ENCODE measurements around the gene KCNT2.

Gene KCNT2

DNA sequence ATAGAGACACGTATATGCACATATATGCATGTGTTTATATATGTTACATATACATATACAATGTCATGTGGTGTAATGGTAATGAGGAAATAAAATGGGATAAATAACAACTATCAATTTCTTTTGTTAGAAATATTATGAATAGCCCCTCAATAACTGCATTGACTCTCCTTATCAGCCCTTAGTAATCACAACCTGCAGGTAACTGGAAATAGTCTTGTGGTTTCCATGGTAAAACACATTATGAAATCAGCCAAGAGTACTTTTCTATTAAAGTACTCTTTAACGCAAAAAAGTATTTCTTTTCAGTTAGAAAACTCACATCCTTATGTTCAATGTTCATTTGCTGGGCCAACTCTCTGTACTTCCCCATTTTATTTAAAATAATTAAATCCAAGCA is 105.8 kb downstream of the KCNT2 start:
- Histone ChIP-seq H3K4me1 (ENCODE audit: control insufficient read depth, insufficient read depth, low read length) (no peaks in the 10 kb centered on the region), H3K4me3 (ENCODE audit: low read depth, low read length) (no peak overlapping the region), H3K9me3 (ENCODE audit: control insufficient read depth, insufficient read depth, low read length) (no peaks in the 10 kb centered on the region), H3K27me3 (ENCODE audit: control insufficient read depth, insufficient read depth, low read length) (no peaks in the 10 kb centered on the region), H3K36me3 (ENCODE audit: control insufficient read depth, insufficient read depth, low read length) (no peaks in the 10 kb centered on the region), H3K9ac (ENCODE audit: low read depth, low read length) (no peak overlapping the region)

DNA sequence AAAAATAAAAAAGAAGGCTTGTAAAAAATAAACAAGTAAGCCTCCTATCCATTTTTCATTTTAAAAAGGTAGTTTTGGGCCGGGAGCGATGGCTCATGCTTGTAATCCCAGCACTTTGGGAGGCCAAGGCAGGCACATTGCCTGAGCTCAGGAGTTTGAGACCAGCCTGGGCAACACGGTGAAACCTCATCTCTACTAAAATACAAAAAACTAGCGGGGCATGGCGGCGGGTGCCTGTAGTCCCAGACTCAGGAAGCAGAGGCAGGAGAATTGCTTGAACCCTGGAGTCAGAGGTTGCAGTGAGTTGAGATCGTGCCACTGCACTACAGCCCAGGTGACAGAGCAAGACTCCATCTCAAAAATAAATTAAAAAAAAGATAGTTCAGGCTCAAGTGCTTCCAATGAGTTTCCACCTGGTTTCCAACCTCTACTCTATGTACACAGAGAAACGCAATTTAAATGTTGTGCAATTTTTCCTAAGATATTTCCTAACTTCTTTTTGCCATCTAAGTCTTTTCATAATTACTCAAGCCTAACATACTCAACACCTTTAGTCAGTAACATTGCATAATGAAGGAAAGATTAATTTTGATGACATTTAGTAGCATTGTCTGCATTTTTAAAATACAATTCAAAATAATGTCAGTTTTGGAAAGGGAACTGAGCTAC is 106.3 kb downstream of the KCNT2 start:
- Histone ChIP-seq H3K36me3 (ENCODE audit: control insufficient read depth, insufficient read depth, low read length) (no peaks in the 10 kb centered on the region), H3K4me3 (ENCODE audit: low read depth, low read length) (no peak overlapping the region), H3K4me1 (ENCODE audit: control insufficient read depth, insufficient read depth, low read length) (no peaks in the 10 kb centered on the region), H3K9ac (ENCODE audit: low read depth, low read length) (no peak overlapping the region), H3K9me3 (ENCODE audit: control insufficient read depth, insufficient read depth, low read length) (no peaks in the 10 kb centered on the region), H3K27me3 (ENCODE audit: control insufficient read depth, insufficient read depth, low read length) (no peaks in the 10 kb centered on the region)

DNA sequence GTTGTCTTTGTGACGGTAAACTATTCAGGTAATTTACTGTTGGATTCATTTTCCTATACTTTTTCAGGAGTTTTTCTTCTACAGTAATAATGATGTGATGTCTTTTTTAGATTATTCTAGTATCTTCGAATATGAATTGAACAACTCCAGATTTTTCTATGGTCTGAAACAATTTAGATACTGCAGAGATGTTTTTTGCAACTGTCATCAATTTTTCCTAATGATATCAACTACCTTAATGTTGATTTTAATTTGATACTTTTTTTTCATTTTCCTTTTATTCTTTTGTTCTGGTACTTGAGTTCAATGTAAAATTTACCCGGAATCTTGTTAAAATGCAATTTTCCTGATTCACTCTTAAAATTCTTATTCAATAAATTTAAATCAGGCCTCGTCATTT is 110.4 kb downstream of the KCNT2 start:
- H3K36me3 ChIP-seq (ENCODE audit: control insufficient read depth, insufficient read depth, low read length): no peaks in the 10 kb centered on the region
- no peak overlapping the region for H3K9ac ChIP-seq (ENCODE audit: low read depth, low read length)
- no peaks in the 10 kb centered on the region for H3K9me3 ChIP-seq (ENCODE audit: control insufficient read depth, insufficient read depth, low read length)
- H3K27me3 ChIP-seq (ENCODE audit: control insufficient read depth, insufficient read depth, low read length): no peaks in the 10 kb centered on the region
- H3K4me1 ChIP-seq (ENCODE audit: control insufficient read depth, insufficient read depth, low read length): no peaks in the 10 kb centered on the region
- H3K4me3 ChIP-seq (ENCODE audit: low read depth, low read length): no peak overlapping the region

DNA sequence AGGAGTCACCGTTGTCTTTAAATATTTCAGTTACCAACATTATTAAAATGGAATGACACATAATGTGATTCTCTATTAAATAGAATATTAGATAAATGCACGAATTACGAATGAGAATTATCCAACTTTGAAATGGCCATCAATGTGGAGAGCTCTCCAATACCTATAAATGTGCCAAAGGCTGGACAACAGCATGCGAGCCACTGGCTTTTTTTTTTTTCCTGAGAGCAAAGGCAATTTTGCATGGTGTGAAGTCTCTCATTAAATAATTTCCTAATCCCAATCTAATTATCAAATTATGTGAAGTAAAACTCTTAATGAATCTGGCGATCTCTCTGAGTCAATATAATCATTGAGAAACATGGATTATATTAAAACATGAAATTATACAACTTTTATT is 113.5 kb downstream of the KCNT2 start:
- Histone ChIP-seq H3K9me3 (ENCODE audit: control insufficient read depth, insufficient read depth, low read length) (no peaks in the 10 kb centered on the region), H3K9ac (ENCODE audit: low read depth, low read length) (no peak overlapping the region), H3K27me3 (ENCODE audit: control insufficient read depth, insufficient read depth, low read length) (no peaks in the 10 kb centered on the region), H3K4me3 (ENCODE audit: low read depth, low read length) (no peak overlapping the region), H3K36me3 (ENCODE audit: control insufficient read depth, insufficient read depth, low read length) (no peaks in the 10 kb centered on the region), H3K4me1 (ENCODE audit: control insufficient read depth, insufficient read depth, low read length) (no peaks in the 10 kb centered on the region)

DNA sequence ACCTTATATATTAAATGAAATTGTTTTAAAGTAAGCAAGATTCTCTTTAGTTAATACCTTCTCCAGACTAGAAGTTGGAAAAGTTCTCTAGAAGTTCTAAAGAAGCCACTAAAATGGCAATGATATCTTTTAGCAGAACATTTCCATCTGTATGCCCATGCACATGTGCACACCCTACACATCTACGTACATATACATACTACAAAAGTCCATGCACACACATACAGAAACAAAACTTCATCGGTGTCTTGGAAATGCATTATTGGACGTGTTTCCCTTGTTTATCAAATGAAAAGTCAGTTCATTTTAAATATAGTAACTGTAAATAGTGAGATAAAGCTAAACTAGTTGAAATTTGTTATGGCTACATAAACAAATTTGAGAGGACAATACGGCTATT is 114.4 kb downstream of the KCNT2 start:
- H3K27me3 ChIP-seq (ENCODE audit: control insufficient read depth, insufficient read depth, low read length): no peaks in the 10 kb centered on the region
- H3K36me3 ChIP-seq (ENCODE audit: control insufficient read depth, insufficient read depth, low read length): no peaks in the 10 kb centered on the region
- no peak overlapping the region for H3K9ac ChIP-seq (ENCODE audit: low read depth, low read length)
- no peaks in the 10 kb centered on the region for H3K9me3 ChIP-seq (ENCODE audit: control insufficient read depth, insufficient read depth, low read length)
- H3K4me3 ChIP-seq (ENCODE audit: low read depth, low read length): no peak overlapping the region
- no peaks in the 10 kb centered on the region for H3K4me1 ChIP-seq (ENCODE audit: control insufficient read depth, insufficient read depth, low read length)

DNA sequence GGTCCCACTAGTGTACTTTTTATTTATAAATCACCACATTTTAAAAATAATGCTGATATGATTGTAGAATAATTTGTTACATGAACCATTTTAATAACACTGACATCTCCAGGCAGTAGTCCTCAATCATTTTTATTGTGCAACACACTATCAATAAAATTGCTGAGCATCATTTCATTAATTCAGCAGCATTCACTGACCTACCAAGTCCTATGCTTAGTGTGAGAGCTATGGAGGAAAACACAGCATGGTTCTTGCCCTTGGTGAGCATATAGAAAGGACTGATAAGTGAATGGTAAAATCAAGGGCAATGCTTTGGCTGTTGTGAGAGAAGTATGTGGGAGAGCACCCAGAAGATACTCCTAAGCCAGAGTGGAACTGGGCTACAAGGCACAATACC is 119.7 kb downstream of the KCNT2 start:
- Histone ChIP-seq H3K27me3 (ENCODE audit: control insufficient read depth, insufficient read depth, low read length) (no peaks in the 10 kb centered on the region), H3K4me3 (ENCODE audit: low read depth, low read length) (no peak overlapping the region), H3K4me1 (ENCODE audit: control insufficient read depth, insufficient read depth, low read length) (no peaks in the 10 kb centered on the region), H3K36me3 (ENCODE audit: control insufficient read depth, insufficient read depth, low read length) (no peaks in the 10 kb centered on the region), H3K9me3 (ENCODE audit: control insufficient read depth, insufficient read depth, low read length) (no peaks in the 10 kb centered on the region), H3K9ac (ENCODE audit: low read depth, low read length) (no peak overlapping the region)

DNA sequence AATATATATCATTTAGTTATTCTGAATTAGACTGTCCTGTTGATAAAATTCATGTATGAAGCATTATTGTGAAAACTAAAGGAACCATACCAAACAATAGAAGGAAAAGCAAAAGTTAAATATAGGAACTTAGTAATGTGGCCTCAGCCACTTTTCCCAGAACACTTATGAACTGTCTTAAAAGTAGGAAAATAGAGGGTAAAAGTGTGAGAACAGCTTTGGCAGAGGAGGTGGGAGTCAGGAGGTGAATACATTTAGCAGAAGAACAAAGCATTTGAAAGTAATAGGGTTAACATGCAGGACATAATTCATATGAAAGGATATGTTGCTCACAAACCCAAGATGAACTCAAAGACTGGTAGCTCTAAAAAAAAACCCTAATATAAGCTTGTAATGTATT is 121.9 kb downstream of the KCNT2 start:
- no peak overlapping the region for H3K4me3 ChIP-seq (ENCODE audit: low read depth, low read length)
- no peaks in the 10 kb centered on the region for H3K4me1 ChIP-seq (ENCODE audit: control insufficient read depth, insufficient read depth, low read length)
- no peaks in the 10 kb centered on the region for H3K27me3 ChIP-seq (ENCODE audit: control insufficient read depth, insufficient read depth, low read length)
- no peaks in the 10 kb centered on the region for H3K36me3 ChIP-seq (ENCODE audit: control insufficient read depth, insufficient read depth, low read length)
- no peak overlapping the region for H3K9ac ChIP-seq (ENCODE audit: low read depth, low read length)
- no peaks in the 10 kb centered on the region for H3K9me3 ChIP-seq (ENCODE audit: control insufficient read depth, insufficient read depth, low read length)

DNA sequence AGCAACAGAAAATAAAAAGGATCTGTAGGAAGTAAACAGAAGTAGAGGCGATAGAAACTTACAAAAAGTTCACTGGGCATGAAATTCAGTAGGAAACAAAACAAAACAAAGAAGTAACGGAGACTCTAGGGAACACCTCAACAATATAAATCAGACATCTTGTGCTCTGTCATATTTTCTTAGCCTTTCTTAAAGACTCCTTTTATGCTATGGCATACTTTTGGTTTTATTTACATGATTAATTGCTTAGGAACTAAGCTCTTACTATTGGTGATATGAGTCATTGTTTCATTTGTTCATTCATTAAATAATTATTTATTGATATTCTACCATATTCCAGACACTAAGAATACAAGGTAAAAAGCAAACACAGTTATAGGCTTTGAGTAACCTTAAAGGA is 126.6 kb downstream of the KCNT2 start:
- Histone ChIP-seq H3K9me3 (ENCODE audit: control insufficient read depth, insufficient read depth, low read length) (no peaks in the 10 kb centered on the region), H3K27me3 (ENCODE audit: control insufficient read depth, insufficient read depth, low read length) (no peaks in the 10 kb centered on the region), H3K36me3 (ENCODE audit: control insufficient read depth, insufficient read depth, low read length) (no peaks in the 10 kb centered on the region), H3K4me1 (ENCODE audit: control insufficient read depth, insufficient read depth, low read length) (no peaks in the 10 kb centered on the region), H3K4me3 (ENCODE audit: low read depth, low read length) (no peak overlapping the region), H3K9ac (ENCODE audit: low read depth, low read length) (no peak overlapping the region)

DNA sequence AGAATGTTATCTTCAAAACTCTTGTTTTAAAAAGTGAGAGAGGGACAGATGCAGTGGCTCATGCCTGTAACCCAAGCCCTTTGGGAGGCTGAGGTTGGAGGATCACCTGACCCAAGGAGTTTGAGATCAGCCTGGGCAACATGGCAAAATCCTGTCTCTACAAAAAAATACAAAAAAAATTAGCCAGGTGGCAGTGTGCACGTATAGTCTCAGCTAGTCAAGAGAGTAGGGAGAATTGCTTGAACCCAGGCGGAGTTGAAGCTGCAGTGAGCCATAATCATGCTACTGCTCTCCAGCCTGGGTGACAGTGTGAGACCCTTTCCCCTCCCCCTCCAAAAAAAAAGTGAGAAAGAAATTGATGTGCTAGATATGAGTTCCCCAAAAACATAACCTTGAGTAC is 131.0 kb downstream of the KCNT2 start:
- no peaks in the 10 kb centered on the region for H3K4me1 ChIP-seq (ENCODE audit: control insufficient read depth, insufficient read depth, low read length)
- H3K9me3 ChIP-seq (ENCODE audit: control insufficient read depth, insufficient read depth, low read length): no peaks in the 10 kb centered on the region
- no peak overlapping the region for H3K4me3 ChIP-seq (ENCODE audit: low read depth, low read length)
- no peaks in the 10 kb centered on the region for H3K27me3 ChIP-seq (ENCODE audit: control insufficient read depth, insufficient read depth, low read length)
- H3K36me3 ChIP-seq (ENCODE audit: control insufficient read depth, insufficient read depth, low read length): no peaks in the 10 kb centered on the region
- no peak overlapping the region for H3K9ac ChIP-seq (ENCODE audit: low read depth, low read length)

DNA sequence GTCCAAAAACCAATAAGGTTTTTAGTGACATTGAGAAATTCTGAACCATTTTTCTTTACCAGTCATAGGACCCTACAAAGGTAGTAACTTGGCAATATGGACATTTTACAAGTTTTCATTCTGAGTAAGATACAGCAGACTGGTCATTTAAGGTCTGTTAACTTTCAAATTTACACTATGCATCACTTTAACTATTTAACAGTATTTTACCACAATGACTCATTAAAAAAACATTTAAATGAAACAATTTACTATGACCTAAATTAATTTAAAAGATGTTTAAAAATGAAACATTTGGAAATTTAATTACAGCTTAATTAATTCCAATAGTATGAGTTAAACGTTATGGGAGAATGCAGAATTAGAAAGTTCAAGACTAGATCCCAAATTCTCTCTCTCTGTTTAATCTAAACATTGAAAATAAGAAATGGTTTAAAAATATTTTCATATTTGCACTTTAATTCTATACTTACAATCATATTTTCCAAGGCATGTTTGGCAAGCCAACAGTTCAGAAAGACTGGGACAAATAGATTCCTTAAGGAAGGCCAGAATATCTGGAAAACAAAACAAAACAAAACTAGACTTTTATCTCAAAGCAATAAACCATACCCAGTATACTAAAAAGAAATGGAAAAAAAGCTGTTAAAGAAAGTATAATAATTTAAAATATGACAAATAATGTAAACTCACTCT is 140.9 kb downstream of the KCNT2 start:
- Histone ChIP-seq H3K27me3 (ENCODE audit: control insufficient read depth, insufficient read depth, low read length) (no peaks in the 10 kb centered on the region), H3K36me3 (ENCODE audit: control insufficient read depth, insufficient read depth, low read length) (no peaks in the 10 kb centered on the region), H3K9ac (ENCODE audit: low read depth, low read length) (no peak overlapping the region), H3K4me1 (ENCODE audit: control insufficient read depth, insufficient read depth, low read length) (no peaks in the 10 kb centered on the region), H3K4me3 (ENCODE audit: low read depth, low read length) (no peak overlapping the region), H3K9me3 (ENCODE audit: control insufficient read depth, insufficient read depth, low read length) (no peaks in the 10 kb centered on the region)

DNA sequence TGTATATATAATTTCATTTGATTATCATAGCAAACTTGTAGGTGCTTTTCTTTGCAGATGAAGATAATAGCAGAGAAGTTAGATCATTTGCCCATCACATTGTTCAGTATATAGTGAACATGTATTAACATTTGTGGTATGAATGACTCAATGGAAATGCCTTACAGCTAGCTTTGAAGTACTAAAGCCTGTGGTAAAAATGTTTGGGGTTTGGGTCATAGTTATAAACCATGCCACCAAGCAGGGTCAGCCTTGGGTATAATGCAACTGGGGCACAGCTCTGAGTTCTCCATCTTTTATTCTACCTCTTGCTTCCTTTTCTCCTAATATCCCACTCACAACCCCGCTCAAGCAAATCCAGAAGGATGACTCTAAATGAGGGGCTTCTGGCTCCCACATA is 141.6 kb downstream of the KCNT2 start:
- Histone ChIP-seq H3K9ac (ENCODE audit: low read depth, low read length) (no peak overlapping the region), H3K4me3 (ENCODE audit: low read depth, low read length) (no peak overlapping the region), H3K27me3 (ENCODE audit: control insufficient read depth, insufficient read depth, low read length) (no peaks in the 10 kb centered on the region), H3K4me1 (ENCODE audit: control insufficient read depth, insufficient read depth, low read length) (no peaks in the 10 kb centered on the region), H3K36me3 (ENCODE audit: control insufficient read depth, insufficient read depth, low read length) (no peaks in the 10 kb centered on the region), H3K9me3 (ENCODE audit: control insufficient read depth, insufficient read depth, low read length) (no peaks in the 10 kb centered on the region)

DNA sequence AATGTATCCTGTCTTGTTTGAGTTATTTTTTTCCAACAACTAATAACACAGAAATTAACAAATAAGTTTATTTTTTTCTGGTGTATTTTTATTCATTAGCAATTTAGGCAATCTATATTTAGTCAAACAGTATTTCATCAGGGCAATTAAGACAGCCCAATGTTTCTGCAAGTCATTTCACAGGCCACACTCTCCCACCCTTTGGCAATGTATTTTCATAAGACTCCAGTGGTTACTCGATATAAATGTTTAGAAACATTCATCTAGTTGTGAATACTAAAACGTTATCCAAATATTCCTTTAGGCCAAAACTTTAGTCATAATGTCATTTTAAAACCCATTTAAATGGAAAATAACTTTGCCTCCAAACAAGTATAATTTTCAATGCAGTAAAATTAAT is 142.1 kb downstream of the KCNT2 start:
- no peak overlapping the region for H3K4me3 ChIP-seq (ENCODE audit: low read depth, low read length)
- H3K27me3 ChIP-seq (ENCODE audit: control insufficient read depth, insufficient read depth, low read length): no peaks in the 10 kb centered on the region
- no peak overlapping the region for H3K9ac ChIP-seq (ENCODE audit: low read depth, low read length)
- H3K9me3 ChIP-seq (ENCODE audit: control insufficient read depth, insufficient read depth, low read length): no peaks in the 10 kb centered on the region
- no peaks in the 10 kb centered on the region for H3K36me3 ChIP-seq (ENCODE audit: control insufficient read depth, insufficient read depth, low read length)
- no peaks in the 10 kb centered on the region for H3K4me1 ChIP-seq (ENCODE audit: control insufficient read depth, insufficient read depth, low read length)

Measured in iPS-15b (cell line).